ENCODE measurements around the gene FRMD4A. TPM values are rescaled to one million over a fixed set of nuclear protein-coding genes. Genes with fewer than 3 reads are reported as not detected.
A peak's percentile ranks its signal among the peaks of the same experiment; 100 is the strongest.

The FRMD4A gene
- total RNA-seq, 2 donors from 2014 or later, result 18.9 to 46.1 TPM

- Histone ChIP-seq H3K36me3 (replicated peaks in 1 of 2; ENCODE audit: insufficient read depth in 1 of 2, low read depth in 2 of 2) (no peaks in the 10 kb centered on the region), H3K9me3 (no peaks in the 10 kb centered on the region), H3K4me3 (no peak overlapping the region), H3K27me3 (no peaks in the 10 kb centered on the region), H3K4me1 (no peaks in the 10 kb centered on the region), H3K27ac (no peak overlapping the region)
- 82 to 87% methylated on average over 10 of the region's 10 CpGs for WGBS, 2 donors
- intact Hi-C loops (cut with DNase I), result no loop called here
- ATAC-seq, result no peak
- DNase-seq, result no peak
- no peak for TF ChIP-seq CTCF (IDR thresholded peaks at IDR 0.05)
- no peak for TF ChIP-seq POLR2A (IDR thresholded peaks at IDR 0.05)
Measured at GRCh38 chr10:14025283-14026189, 305.2 kb downstream of the FRMD4A start.

- Histone ChIP-seq H3K4me1 (no peaks in the 10 kb centered on the region), H3K36me3 (replicated peaks in 1 of 2; ENCODE audit: insufficient read depth in 1 of 2, low read depth in 2 of 2) (no peaks in the 10 kb centered on the region), H3K27ac (peak overlapping the region in 1 of 4 donors; percentile 47), H3K4me3 (no peak overlapping the region), H3K27me3 (no peaks in the 10 kb centered on the region), H3K9me3 (no peaks in the 10 kb centered on the region)
- 73 to 88% methylated on average over 15 of the region's 15 CpGs for WGBS, 2 donors
- no peak for TF ChIP-seq POLR2A (IDR thresholded peaks at IDR 0.05)
- TF ChIP-seq CTCF (IDR thresholded peaks at IDR 0.05), result no peak
- DNase-seq (peak in 2 of 4 donors; percentile 9 to 46), ATAC-seq (no peak)
- intact Hi-C loops (cut with DNase I), result no loop called here
Measured at GRCh38 chr10:14024329-14025202, 306.2 kb downstream of the FRMD4A start.

GRCh38 chr10:14023673-14024328 lies 306.9 kb downstream of the FRMD4A start:
- no peak for TF ChIP-seq CTCF (IDR thresholded peaks at IDR 0.05)
- TF ChIP-seq POLR2A (IDR thresholded peaks at IDR 0.05), result no peak
- intact Hi-C loops (cut with DNase I), result no loop called here
- Histone ChIP-seq H3K27me3 (no peaks in the 10 kb centered on the region), H3K27ac (peak overlapping the region in 1 of 4 donors; percentile 47), H3K4me3 (no peak overlapping the region), H3K4me1 (no peaks in the 10 kb centered on the region), H3K9me3 (no peaks in the 10 kb centered on the region), H3K36me3 (replicated peaks in 1 of 2; ENCODE audit: insufficient read depth in 1 of 2, low read depth in 2 of 2) (no peaks in the 10 kb centered on the region)
- 75 to 80% methylated on average over 7 of the region's 7 CpGs for WGBS, 2 donors
- ATAC-seq, result no peak
- DNase-seq, result no peak

GRCh38 chr10:14022954-14023672 lies 307.6 kb downstream of the FRMD4A start:
- intact Hi-C loops (cut with DNase I), result no loop called here
- no peaks in the 10 kb centered on the region for H3K4me1 ChIP-seq
- ATAC-seq (no peak), DNase-seq (peak in 2 of 4 donors; percentile 20 to 27)
- no peak overlapping the region for H3K4me3 ChIP-seq
- no peaks in the 10 kb centered on the region for H3K9me3 ChIP-seq
- TF ChIP-seq CTCF (IDR thresholded peaks at IDR 0.05) (no peak), POLR2A (IDR thresholded peaks at IDR 0.05) (no peak)
- H3K27ac ChIP-seq, result peak overlapping the region in 1 of 4 donors; percentile 14
- no peaks in the 10 kb centered on the region for H3K36me3 ChIP-seq (replicated peaks in 1 of 2; ENCODE audit: insufficient read depth in 1 of 2, low read depth in 2 of 2)
- H3K27me3 ChIP-seq, result no peaks in the 10 kb centered on the region
- 53 to 55% methylated on average over 17 of the region's 17 CpGs for WGBS, 2 donors
